Pancreas (tissue), 10 donors: Measurements from ENCODE around the gene NUP214. TPM values are rescaled to one million over a fixed set of nuclear protein-coding genes. Genes with fewer than 3 reads are reported as not detected.

Experiments
- ATAC-seq, 4 donors: fragments of 200-7000 bp; cut with Tn5 transposase; one replicate each; pipeline versions ENCODE4 v1.8.0 to v1.9.1; 2020; ENCODE audit warnings: mild to moderate bottlenecking in 4 of 4, moderate library complexity in 4 of 4
- DNase-seq, 6 donors: peaks; one replicate each; pipeline ENCODE4 v3.0.0-alpha.2; 2020
- FAIRE-seq: peaks from 2 replicates; lab custom pipeline; 2012; peaks lifted over from hg19 to GRCh38; lab: Jason Lieb, UNC
- H3K27ac ChIP-seq, 4 donors: fragments of 200-600 bp; sonication (generic); 1 replicate in 3 of 4; 2 replicates in 1 of 4; pipeline versions ENCODE4 v1.5.0 to v1.8.0; 2020
- H3K27me3 ChIP-seq, 4 donors: fragments of 200-600 bp; one replicate each; pipeline ENCODE4 v1.8.0; 2021
- H3K36me3 ChIP-seq, 3 donors: fragments of 200-600 bp; sonication (generic) in 1 of 3; one replicate each; pipeline versions ENCODE4 v1.5.0 to v1.8.0; 2020 to 2021
- H3K4me1 ChIP-seq, 3 donors: fragments of 200-600 bp; one replicate each; pipeline ENCODE4 v1.8.0; 2021
- H3K4me3 ChIP-seq, 4 donors: fragments of 200-600 bp; sonication (generic) in 2 of 4; one replicate each; pipeline versions ENCODE4 v1.5.0 to v1.8.0; 2020 to 2021
- H3K9me3 ChIP-seq, 4 donors: fragments of 200-600 bp; one replicate each; pipeline ENCODE4 v1.8.0; 2021
- CTCF ChIP-seq, 4 donors: fragments of 200-600 bp; sonication (generic) in 3 of 4; IDR thresholded peaks; one replicate each; pipeline versions ENCODE4 v1.5.0 to v1.8.0; 2021; ENCODE audit warnings: antibody characterized with exemption in 4 of 4
- WGBS, 2 donors: extraction: QIAGEN DNeasy Blood & Tissue Kit; methylation state at CpG; one replicate each; pipeline ENCODE4 v1.1.7; 2013; 5-methylcytosine and 5-hydroxymethylcytosine counted together
- intact Hi-C, 3 donors: fragments of 100-400 bp; cut with DNase I; formaldehyde crosslinking; loops; one replicate each; pipeline versions ENCODE4 v1.11.1 to v1.14.2; 2022
- polyA plus RNA-seq, 2 donors: library from polyadenylated mRNA; stranded (reverse); fragments of 200-250 nt; gene quantifications; one replicate each; pipeline ENCODE4 v1.2.3, GENCODE V29; 2013
- total RNA-seq, 6 donors: library from RNA; stranded (reverse); fragmentation: NEBNext Ultra II Directional in 4 of 6; extraction: Animal tissue kit (Norgen Biotek cat#: 25700) in 4 of 6; gene quantifications; one replicate each; pipeline versions ENCODE4 v1.2.1 to v1.2.4, GENCODE V29; 2021 to 2023
- donor health status: healthy with polysubstance abuse.
- donor health status: DM: no; HTN: no; CAD: no; lungs with moderate emphysema.
- donor health status: DM: no; HTN: no; CAD: no.
- donor health status: control.
- donor health status: control.
- donor health status: Bipolar disorder and iron deficiency.
- donor health status: DM: yes; HTN: yes; CAD: no.
- donor health status: DM: no; HTN: no; CAD: no.
- donor health status: DM: no; HTN: no; CAD: no.
- donor health status: DM: yes; HTN: yes; CAD: no.

Gene NUP214
- total and polyA plus RNA-seq, 8 donors: 24.3 to 38.3 (median 27.8) TPM

- no peak for DNase-seq
- no peak for FAIRE-seq
- H3K9me3 ChIP-seq: no peaks in the 10 kb centered on the region
- intact Hi-C loops: no loop called here
- no peaks in the 10 kb centered on the region for H3K27me3 ChIP-seq
- peak in 1 of 4 donors; percentile 25 for ATAC-seq
- WGBS, 2 donors: 75 to 85% methylated on average over 7 of the region's 7 CpGs
- H3K27ac ChIP-seq: no peak overlapping the region
- peaks cover 0 to 13% (median 0%) of the 10 kb centered on the region in 3 donors for H3K36me3 ChIP-seq
- no peaks in the 10 kb centered on the region for H3K4me1 ChIP-seq
- no peak overlapping the region for H3K4me3 ChIP-seq
- TF ChIP-seq CTCF (IDR thresholded peaks at IDR 0.05): no peak
Measured at GRCh38 chr9:131214286-131214856, 89.0 kb downstream of the NUP214 start.

- TF ChIP-seq CTCF (IDR thresholded peaks at IDR 0.05): no peak
- H3K4me3 ChIP-seq: no peak overlapping the region
- no peaks in the 10 kb centered on the region for H3K27me3 ChIP-seq
- no peaks in the 10 kb centered on the region for H3K9me3 ChIP-seq
- no peaks in the 10 kb centered on the region for H3K4me1 ChIP-seq
- DNase-seq (no peak), FAIRE-seq (no peak), ATAC-seq (no peak)
- no peak overlapping the region for H3K27ac ChIP-seq
- intact Hi-C loops: no loop called here
- WGBS, 2 donors: 84 to 87% methylated on average over 4 of the region's 4 CpGs
- H3K36me3 ChIP-seq: peaks cover 0 to 13% (median 0%) of the 10 kb centered on the region in 3 donors
Measured at GRCh38 chr9:131214876-131215275, 89.5 kb downstream of the NUP214 start.

DNA sequence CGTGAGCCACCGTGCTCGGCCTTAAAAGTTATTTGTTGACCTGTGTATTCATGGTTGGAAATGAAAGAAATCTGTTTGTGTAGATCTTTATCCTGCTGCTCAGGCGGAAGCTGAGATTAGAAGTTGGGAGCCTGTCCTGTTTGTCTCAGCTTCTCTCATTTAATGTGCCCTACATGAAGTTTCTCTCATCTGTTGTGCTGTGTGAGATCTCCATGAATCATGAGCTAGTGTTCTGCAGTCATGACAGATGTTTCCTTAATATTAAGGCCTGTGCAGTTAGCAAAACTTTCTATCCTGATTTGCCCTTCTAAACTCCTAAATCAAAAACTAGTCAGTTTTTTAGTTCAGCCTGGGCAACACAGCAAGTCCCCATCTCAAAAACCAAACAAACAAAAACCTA lies 91.4 kb downstream of the NUP214 start:
- intact Hi-C loops: no loop called here
- Histone ChIP-seq H3K36me3 (peaks cover 0 to 6% (median 0%) of the 10 kb centered on the region in 3 donors), H3K4me3 (no peak overlapping the region), H3K4me1 (no peaks in the 10 kb centered on the region), H3K27me3 (no peaks in the 10 kb centered on the region), H3K9me3 (no peaks in the 10 kb centered on the region), H3K27ac (no peak overlapping the region)
- TF ChIP-seq CTCF (IDR thresholded peaks at IDR 0.05): no peak
- DNase-seq (no peak), ATAC-seq (no peak), FAIRE-seq (no peak)
- 90 to 93% methylated on average over 4 of the region's 4 CpGs for WGBS, 2 donors

- H3K27me3 ChIP-seq: no peaks in the 10 kb centered on the region
- intact Hi-C loops: no loop called here
- no peak overlapping the region for H3K4me3 ChIP-seq
- H3K4me1 ChIP-seq: no peaks in the 10 kb centered on the region
- WGBS, 2 donors: 87 to 89% methylated on average over 6 of the region's 6 CpGs
- no peak for TF ChIP-seq CTCF (IDR thresholded peaks at IDR 0.05)
- no peak overlapping the region for H3K27ac ChIP-seq
- ATAC-seq (no peak), DNase-seq (no peak), FAIRE-seq (no peak)
- H3K9me3 ChIP-seq: no peaks in the 10 kb centered on the region
- H3K36me3 ChIP-seq: peaks cover 0 to 6% (median 0%) of the 10 kb centered on the region in 3 donors
Measured at GRCh38 chr9:131217331-131218031, 92.1 kb downstream of the NUP214 start.

DNA sequence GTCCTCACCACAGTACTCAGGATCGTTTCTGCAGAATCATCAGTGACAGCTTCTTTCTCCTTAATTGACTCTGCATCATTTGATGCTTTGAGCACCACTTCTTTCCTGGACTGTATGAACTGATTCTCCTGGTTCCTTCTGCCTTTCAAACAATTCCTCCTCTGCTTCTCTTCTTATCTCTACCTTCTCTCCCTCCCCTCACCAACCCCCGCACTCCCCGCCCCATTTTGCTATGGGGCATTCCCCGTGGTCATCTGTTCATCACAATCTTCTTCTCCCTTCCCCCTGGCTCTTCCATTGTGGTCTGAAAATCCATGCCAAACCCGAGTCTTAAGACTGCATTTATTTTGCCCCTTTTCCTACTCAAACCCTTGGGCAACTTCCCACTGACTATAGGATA lies 93.0 kb downstream of the NUP214 start:
- no peak for FAIRE-seq
- H3K36me3 ChIP-seq: peaks cover 0 to 6% (median 0%) of the 10 kb centered on the region in 3 donors
- ATAC-seq: no peak
- H3K27me3 ChIP-seq: no peaks in the 10 kb centered on the region
- intact Hi-C loops: no loop called here
- H3K27ac ChIP-seq: no peak overlapping the region
- no peak for TF ChIP-seq CTCF (IDR thresholded peaks at IDR 0.05)
- no peak overlapping the region for H3K4me3 ChIP-seq
- 81% methylated on average over 5 of the region's 5 CpGs for WGBS, 2 donors
- no peak for DNase-seq
- no peaks in the 10 kb centered on the region for H3K9me3 ChIP-seq
- no peaks in the 10 kb centered on the region for H3K4me1 ChIP-seq
